Activated naive CD8-positive, alpha-beta T cell treated with anti-CD3 and anti-CD28 coated beads for 36 hours (primary cell): ENCODE measurements around the gene GREB1L. TPM values are rescaled to one million over a fixed set of nuclear protein-coding genes. Genes with fewer than 3 reads are reported as not detected.

Source experiments
- DNase-seq: peaks from one replicate; pipeline ENCODE4 v3.0.0; 2021
- H3K27ac Mint-ChIP-seq: one replicate; pipeline ENCODE4 v1.8.0; 2022; ENCODE audit warnings: mild to moderate bottlenecking, moderate library complexity, mixed read lengths
- H3K27me3 Mint-ChIP-seq: one replicate; pipeline ENCODE4 v1.8.0; 2022; ENCODE audit warnings: mild to moderate bottlenecking, mixed read lengths
- H3K36me3 Mint-ChIP-seq: one replicate; pipeline ENCODE4 v1.8.0; 2021; ENCODE audit warnings: mild to moderate bottlenecking, mixed read lengths
- H3K4me1 Mint-ChIP-seq: one replicate; pipeline ENCODE4 v1.8.0; 2021; ENCODE audit warnings: mixed read lengths
- H3K4me3 Mint-ChIP-seq: one replicate; pipeline ENCODE4 v1.8.0; 2022; ENCODE audit warnings: mild to moderate bottlenecking, moderate library complexity, mixed read lengths
- H3K9me3 Mint-ChIP-seq: one replicate; pipeline ENCODE4 v1.8.0; 2022; ENCODE audit warnings: mixed read lengths
- total RNA-seq, 2 experiments: library from RNA; stranded (reverse); gene quantifications; one replicate each; pipeline ENCODE4 v1.2.3, GENCODE V29; 2021

GREB1L gene
- total RNA-seq, 2 experiments from 2014 or later = not detected

- Mint-ChIP-seq H3K4me1 (peaks cover 4% of the 10 kb centered on the region), H3K27ac (no peak overlapping the region), H3K36me3 (no peaks in the 10 kb centered on the region), H3K27me3 (peaks cover 18% of the 10 kb centered on the region), H3K4me3 (no peak overlapping the region), H3K9me3 (no peaks in the 10 kb centered on the region)
- DNase-seq = no peak
Observed at GRCh38 chr18:21451851-21452250, 209.8 kb downstream of the GREB1L start.

- Mint-ChIP-seq H3K4me3 (no peak overlapping the region), H3K4me1 (peaks cover 4% of the 10 kb centered on the region), H3K36me3 (no peaks in the 10 kb centered on the region), H3K27ac (no peak overlapping the region), H3K27me3 (peaks cover 18% of the 10 kb centered on the region), H3K9me3 (no peaks in the 10 kb centered on the region)
- no peak for DNase-seq
Observed at GRCh38 chr18:21452276-21452780, 210.3 kb downstream of the GREB1L start.

GRCh38 chr18:21452796-21453510, 210.9 kb downstream of the GREB1L start:
- Mint-ChIP-seq H3K4me3 (no peak overlapping the region), H3K36me3 (no peaks in the 10 kb centered on the region), H3K9me3 (no peaks in the 10 kb centered on the region), H3K4me1 (peaks cover 4% of the 10 kb centered on the region), H3K27ac (no peak overlapping the region), H3K27me3 (peaks cover 18% of the 10 kb centered on the region)
- DNase-seq = no peak

GRCh38 chr18:21453511-21453901, 211.5 kb downstream of the GREB1L start:
- DNase-seq = no peak
- H3K4me1 Mint-ChIP-seq = peaks cover 4% of the 10 kb centered on the region
- H3K36me3 Mint-ChIP-seq = no peaks in the 10 kb centered on the region
- no peaks in the 10 kb centered on the region for H3K9me3 Mint-ChIP-seq
- no peak overlapping the region for H3K4me3 Mint-ChIP-seq
- no peak overlapping the region for H3K27ac Mint-ChIP-seq
- H3K27me3 Mint-ChIP-seq = peaks cover 18% of the 10 kb centered on the region

- Mint-ChIP-seq H3K4me1 (peaks cover 4% of the 10 kb centered on the region), H3K27me3 (peaks cover 15% of the 10 kb centered on the region), H3K9me3 (no peaks in the 10 kb centered on the region), H3K36me3 (no peaks in the 10 kb centered on the region), H3K4me3 (no peak overlapping the region), H3K27ac (no peak overlapping the region)
- DNase-seq = no peak
Observed at GRCh38 chr18:21454725-21455124, 212.7 kb downstream of the GREB1L start.

GRCh38 chr18:21456428-21457178, 214.6 kb downstream of the GREB1L start:
- no peaks in the 10 kb centered on the region for H3K9me3 Mint-ChIP-seq
- no peaks in the 10 kb centered on the region for H3K36me3 Mint-ChIP-seq
- H3K27ac Mint-ChIP-seq = no peak overlapping the region
- no peak overlapping the region for H3K4me3 Mint-ChIP-seq
- H3K27me3 Mint-ChIP-seq = peaks cover 7% of the 10 kb centered on the region
- no peak for DNase-seq
- peaks cover 4% of the 10 kb centered on the region for H3K4me1 Mint-ChIP-seq

- DNase-seq = no peak
- peaks cover 6% of the 10 kb centered on the region for H3K27me3 Mint-ChIP-seq
- no peak overlapping the region for H3K4me3 Mint-ChIP-seq
- H3K27ac Mint-ChIP-seq = no peak overlapping the region
- H3K9me3 Mint-ChIP-seq = no peaks in the 10 kb centered on the region
- no peaks in the 10 kb centered on the region for H3K36me3 Mint-ChIP-seq
- peaks cover 4% of the 10 kb centered on the region for H3K4me1 Mint-ChIP-seq
Observed at GRCh38 chr18:21457179-21457535, 215.1 kb downstream of the GREB1L start.

GRCh38 chr18:21458310-21458709, 216.3 kb downstream of the GREB1L start:
- Mint-ChIP-seq H3K27me3 (peaks cover 16% of the 10 kb centered on the region), H3K4me1 (peaks cover 4% of the 10 kb centered on the region), H3K9me3 (no peaks in the 10 kb centered on the region), H3K36me3 (no peaks in the 10 kb centered on the region), H3K4me3 (no peak overlapping the region), H3K27ac (no peak overlapping the region)
- no peak for DNase-seq

GRCh38 chr18:21458788-21459187, 216.8 kb downstream of the GREB1L start:
- Mint-ChIP-seq H3K27me3 (peaks cover 21% of the 10 kb centered on the region), H3K27ac (no peak overlapping the region), H3K4me1 (peaks cover 4% of the 10 kb centered on the region), H3K9me3 (no peaks in the 10 kb centered on the region), H3K4me3 (no peak overlapping the region), H3K36me3 (no peaks in the 10 kb centered on the region)
- no peak for DNase-seq

- Mint-ChIP-seq H3K36me3 (no peaks in the 10 kb centered on the region), H3K27ac (no peak overlapping the region), H3K4me1 (peaks cover 4% of the 10 kb centered on the region), H3K9me3 (no peaks in the 10 kb centered on the region), H3K27me3 (peaks cover 29% of the 10 kb centered on the region), H3K4me3 (no peak overlapping the region)
- DNase-seq = no peak
Observed at GRCh38 chr18:21459706-21460286, 217.8 kb downstream of the GREB1L start.

- DNase-seq = no peak
- H3K9me3 Mint-ChIP-seq = no peaks in the 10 kb centered on the region
- peaks cover 32% of the 10 kb centered on the region for H3K27me3 Mint-ChIP-seq
- no peak overlapping the region for H3K27ac Mint-ChIP-seq
- no peaks in the 10 kb centered on the region for H3K36me3 Mint-ChIP-seq
- H3K4me3 Mint-ChIP-seq = no peak overlapping the region
- H3K4me1 Mint-ChIP-seq = peaks cover 3% of the 10 kb centered on the region
Observed at GRCh38 chr18:21461460-21461859, 219.4 kb downstream of the GREB1L start.

- no peaks in the 10 kb centered on the region for H3K9me3 Mint-ChIP-seq
- H3K4me1 Mint-ChIP-seq = peaks cover 3% of the 10 kb centered on the region
- no peak overlapping the region for H3K4me3 Mint-ChIP-seq
- H3K27ac Mint-ChIP-seq = no peak overlapping the region
- H3K27me3 Mint-ChIP-seq = peaks cover 45% of the 10 kb centered on the region
- H3K36me3 Mint-ChIP-seq = no peaks in the 10 kb centered on the region
- no peak for DNase-seq
Observed at GRCh38 chr18:21463718-21464117, 221.7 kb downstream of the GREB1L start.

- Mint-ChIP-seq H3K27ac (no peak overlapping the region), H3K9me3 (no peaks in the 10 kb centered on the region), H3K4me1 (peaks cover 10% of the 10 kb centered on the region), H3K4me3 (no peak overlapping the region), H3K36me3 (no peaks in the 10 kb centered on the region), H3K27me3 (peaks cover 32% of the 10 kb centered on the region)
- no peak for DNase-seq
Observed at GRCh38 chr18:21468514-21469164, 226.6 kb downstream of the GREB1L start.

GRCh38 chr18:21472741-21473140, 230.7 kb downstream of the GREB1L start:
- DNase-seq = no peak
- Mint-ChIP-seq H3K27me3 (peaks cover 19% of the 10 kb centered on the region), H3K27ac (no peak overlapping the region), H3K4me3 (no peak overlapping the region), H3K9me3 (no peaks in the 10 kb centered on the region), H3K4me1 (peaks cover 10% of the 10 kb centered on the region), H3K36me3 (no peaks in the 10 kb centered on the region)

- H3K36me3 Mint-ChIP-seq = no peaks in the 10 kb centered on the region
- H3K9me3 Mint-ChIP-seq = no peaks in the 10 kb centered on the region
- DNase-seq = no peak
- no peak overlapping the region for H3K4me3 Mint-ChIP-seq
- no peak overlapping the region for H3K27ac Mint-ChIP-seq
- no peaks in the 10 kb centered on the region for H3K4me1 Mint-ChIP-seq
- peaks cover 18% of the 10 kb centered on the region for H3K27me3 Mint-ChIP-seq
Observed at GRCh38 chr18:21474621-21475020, 232.6 kb downstream of the GREB1L start.
